ENCODE measurements around the gene KMT2A. TPM values are rescaled to one million over a fixed set of nuclear protein-coding genes. Genes with fewer than 3 reads are reported as not detected.
"Not testable (repeated sequence)": the region's sequence is repeated elsewhere in the genome, so short reads cannot be mapped to it uniquely, and the experiment has no call there.

KMT2A gene
- total RNA-seq, 1 donor from 2014 or later = 20.4 TPM

- DNase-seq (ENCODE audit: low spot score) (no peak), ATAC-seq (peak; percentile 4)
Observed at GRCh38 chr11:118531597-118532084, 95.3 kb downstream of the KMT2A start.

GRCh38 chr11:118532091-118532490, 95.8 kb downstream of the KMT2A start:
- ATAC-seq = no peak
- DNase-seq (ENCODE audit: low spot score) = no peak

- ATAC-seq = peak; percentile 63
- peak; percentile 89 for DNase-seq (ENCODE audit: low spot score)
Observed at GRCh38 chr11:118532852-118533768, 96.8 kb downstream of the KMT2A start.

- ATAC-seq = peak; percentile 27
Observed at GRCh38 chr11:118533769-118534729, 97.8 kb downstream of the KMT2A start.

GRCh38 chr11:118535261-118535660, 99.0 kb downstream of the KMT2A start:
- ATAC-seq (no peak), DNase-seq (ENCODE audit: low spot score) (no peak)

More at GRCh38 chr11:118533769-118534729, 97.8 kb downstream of the KMT2A start:
- DNase-seq (ENCODE audit: low spot score) = peak; percentile 67

GRCh38 chr11:118536726-118537125, 100.4 kb downstream of the KMT2A start:
- DNase-seq (ENCODE audit: low spot score) = no peak
- no peak for ATAC-seq

- ATAC-seq (no peak), DNase-seq (ENCODE audit: low spot score) (no peak)
Observed at GRCh38 chr11:118537409-118537980, 101.2 kb downstream of the KMT2A start.

- DNase-seq (ENCODE audit: low spot score) = peak; percentile 62
Observed at GRCh38 chr11:118544010-118544646, 107.8 kb downstream of the KMT2A start.

GRCh38 chr11:118544647-118545010, 108.3 kb downstream of the KMT2A start:
- peak; percentile 86 for DNase-seq (ENCODE audit: low spot score)
- ATAC-seq = peak; percentile 93

More at GRCh38 chr11:118544010-118544646, 107.8 kb downstream of the KMT2A start:
- peak; percentile 87 for ATAC-seq

- no peak for DNase-seq (ENCODE audit: low spot score)
- peak; percentile 28 for ATAC-seq
Observed at GRCh38 chr11:118545533-118545932, 109.2 kb downstream of the KMT2A start.

- no peak for ATAC-seq
Observed at GRCh38 chr11:118547132-118547531, 110.8 kb downstream of the KMT2A start.

GRCh38 chr11:118552341-118552740, 116.0 kb downstream of the KMT2A start:
- DNase-seq (ENCODE audit: low spot score) = peak; percentile 4

More at GRCh38 chr11:118547132-118547531, 110.8 kb downstream of the KMT2A start:
- DNase-seq (ENCODE audit: low spot score) = no peak

GRCh38 chr11:118560806-118561205, 124.5 kb downstream of the KMT2A start:
- ATAC-seq (no peak), DNase-seq (ENCODE audit: low spot score) (no peak)

More at GRCh38 chr11:118552341-118552740, 116.0 kb downstream of the KMT2A start:
- ATAC-seq = no peak

GRCh38 chr11:118565051-118565450, 128.8 kb downstream of the KMT2A start:
- DNase-seq (ENCODE audit: low spot score) (no peak), ATAC-seq (no peak)

GRCh38 chr11:118569670-118570069, 133.4 kb downstream of the KMT2A start:
- ATAC-seq = no peak
- no peak for DNase-seq (ENCODE audit: low spot score)

- ATAC-seq (no peak), DNase-seq (ENCODE audit: low spot score) (no peak)
Observed at GRCh38 chr11:118570787-118571186, 134.5 kb downstream of the KMT2A start.

- ATAC-seq; DNase-seq (ENCODE audit: low spot score): not testable (repeated sequence)
Observed at GRCh38 chr11:118571701-118572060, 135.4 kb downstream of the KMT2A start.

GRCh38 chr11:118572061-118572980, 136.0 kb downstream of the KMT2A start, which contains the start of gene ARCN1:
ARCN1 (plus strand) TSS chr11:118572409; CDS start chr11:118572548, 139 bp downstream.
- peak; percentile 79 for DNase-seq (ENCODE audit: low spot score)
- peak; percentile 90 for ATAC-seq

- DNase-seq (ENCODE audit: low spot score) (no peak), ATAC-seq (peak; percentile 28)
Observed at GRCh38 chr11:118572981-118573550, 136.8 kb downstream of the KMT2A start.
